Fibroblast of pulmonary artery (primary cell): ENCODE results near the gene ENPP6.

Source experiments
- DNase-seq: peaks from one replicate; pipeline ENCODE4 v3.0.0-alpha.2; 2010; ENCODE audit warnings: low read depth
- H3K4me3 ChIP-seq: replicated peaks from 2 replicates; pipeline ENCODE4 v1.5.1; 2011; ENCODE audit warnings: low read depth, mild to moderate bottlenecking, control low read depth, low read length, moderate library complexity
- CTCF ChIP-seq: IDR thresholded peaks from 2 replicates; pipeline ENCODE4 v1.5.1; 2011; ENCODE audit warnings: mild to moderate bottlenecking, control low read depth, low read length, inconsistent platforms; ENCODE audit errors: missing control alignments

The ENPP6 gene

DNA sequence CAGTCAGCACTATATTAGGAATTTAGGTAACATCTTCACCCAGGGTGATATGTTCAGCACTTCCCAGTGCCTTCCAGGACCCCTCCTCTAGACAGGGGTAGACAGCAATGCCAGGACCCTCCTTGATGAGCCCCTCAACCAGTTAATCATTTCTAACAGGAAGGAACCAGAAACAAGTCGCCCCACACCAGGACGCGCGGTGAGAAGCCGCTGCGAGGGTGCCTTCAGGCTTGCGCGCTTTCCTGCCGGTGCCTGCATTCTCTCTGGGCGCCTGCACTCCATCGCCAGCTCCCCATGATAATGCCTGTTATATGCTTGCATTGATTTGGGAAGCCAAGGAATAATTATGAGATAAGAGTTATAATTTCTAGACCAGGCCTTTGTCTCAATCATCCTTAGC lies 116.0 kb downstream of the ENPP6 start:
- TF ChIP-seq CTCF, result no peak
- no peak for DNase-seq
- H3K4me3 ChIP-seq, result no peak overlapping the region

DNA sequence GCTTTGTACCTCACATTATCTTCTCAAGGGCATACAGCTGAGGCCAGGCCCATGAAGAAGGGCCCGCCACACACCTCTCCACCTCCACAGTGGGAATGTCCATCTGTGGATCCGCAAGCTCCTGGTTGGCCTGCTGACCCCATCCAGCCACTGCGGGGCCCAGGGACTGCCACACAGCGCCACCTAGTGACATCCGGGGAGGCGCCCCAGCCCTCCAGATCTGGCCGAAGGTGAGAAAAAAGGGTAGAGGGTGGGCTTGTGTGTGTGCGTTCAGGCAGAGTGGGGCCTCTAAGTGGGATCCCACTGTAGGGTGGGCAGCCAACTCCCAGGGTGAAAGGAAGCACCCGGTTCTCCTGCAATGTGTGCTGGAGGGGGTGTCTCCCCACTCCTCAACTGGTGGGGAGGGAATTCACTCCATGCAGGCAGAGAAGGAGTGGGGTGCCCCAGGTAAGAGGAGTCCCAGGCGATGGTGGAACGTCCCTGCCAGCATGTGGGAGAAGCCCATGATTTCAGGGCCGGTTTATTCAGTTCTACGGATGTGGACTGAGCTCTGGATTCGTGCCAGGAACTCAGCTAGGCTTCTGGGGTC lies 117.3 kb downstream of the ENPP6 start:
- peak; percentile 25 for DNase-seq
- H3K4me3 ChIP-seq, result no peak overlapping the region
- peak; percentile 56 for TF ChIP-seq CTCF

DNA sequence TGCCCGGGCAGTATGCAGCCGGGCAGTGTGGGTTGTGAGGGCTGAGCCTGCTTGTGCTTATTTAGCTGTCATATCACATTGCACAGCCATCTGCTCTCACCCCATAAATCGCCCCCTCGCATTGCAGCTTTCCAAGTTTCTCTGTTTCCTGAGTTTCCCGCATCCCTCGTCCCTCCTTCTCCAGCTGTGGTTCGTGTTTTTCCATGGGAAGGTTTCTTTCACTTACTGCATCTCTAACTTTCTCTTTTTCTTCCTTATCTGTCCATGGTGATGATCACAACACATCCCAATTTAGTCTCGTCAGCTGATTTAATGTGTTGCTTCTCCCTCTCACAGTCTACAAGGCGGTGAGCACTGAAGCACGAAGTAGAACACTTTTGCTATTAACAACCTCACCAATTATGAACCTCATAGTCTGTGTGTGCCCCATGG lies 118.1 kb downstream of the ENPP6 start:
- no peak for TF ChIP-seq CTCF
- DNase-seq, result no peak
- no peak overlapping the region for H3K4me3 ChIP-seq

DNA sequence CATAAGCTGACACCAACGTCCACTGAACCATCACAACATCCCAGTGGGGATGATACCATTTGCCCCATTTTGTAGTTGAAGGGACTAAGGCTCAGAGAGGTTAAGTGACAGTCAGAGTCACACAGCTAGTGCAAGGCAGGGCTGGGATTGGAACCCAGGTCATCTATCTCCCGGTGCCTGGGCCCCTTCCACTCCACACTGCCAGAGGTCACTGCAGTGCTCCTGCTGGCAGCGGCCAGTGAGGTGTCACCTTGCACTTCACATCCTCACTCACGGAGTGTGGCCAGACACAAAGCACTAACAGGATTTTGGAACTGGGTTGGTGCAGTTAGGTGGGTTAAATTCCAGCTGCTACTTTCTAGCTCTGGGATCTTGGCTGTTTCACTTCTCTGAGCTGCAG lies 118.7 kb downstream of the ENPP6 start:
- no peak for TF ChIP-seq CTCF
- DNase-seq, result no peak
- H3K4me3 ChIP-seq, result no peak overlapping the region

GRCh38 chr4:184097815-184098214 lies 119.9 kb downstream of the ENPP6 start:
- no peak for TF ChIP-seq CTCF
- H3K4me3 ChIP-seq, result no peak overlapping the region
- DNase-seq, result no peak

- H3K4me3 ChIP-seq, result no peak overlapping the region
- no peak for TF ChIP-seq CTCF
- no peak for DNase-seq
These were observed 120.5 kb downstream of the ENPP6 start for GRCh38 chr4:184097241-184097605.

- no peak overlapping the region for H3K4me3 ChIP-seq
- no peak for TF ChIP-seq CTCF
- DNase-seq, result no peak
These were observed 121.0 kb downstream of the ENPP6 start for GRCh38 chr4:184096561-184097240.
